Measurements from ENCODE around the gene TTC34.
A peak's percentile ranks its signal among the peaks of the same experiment; 100 is the strongest.

The TTC34 gene, protein sequence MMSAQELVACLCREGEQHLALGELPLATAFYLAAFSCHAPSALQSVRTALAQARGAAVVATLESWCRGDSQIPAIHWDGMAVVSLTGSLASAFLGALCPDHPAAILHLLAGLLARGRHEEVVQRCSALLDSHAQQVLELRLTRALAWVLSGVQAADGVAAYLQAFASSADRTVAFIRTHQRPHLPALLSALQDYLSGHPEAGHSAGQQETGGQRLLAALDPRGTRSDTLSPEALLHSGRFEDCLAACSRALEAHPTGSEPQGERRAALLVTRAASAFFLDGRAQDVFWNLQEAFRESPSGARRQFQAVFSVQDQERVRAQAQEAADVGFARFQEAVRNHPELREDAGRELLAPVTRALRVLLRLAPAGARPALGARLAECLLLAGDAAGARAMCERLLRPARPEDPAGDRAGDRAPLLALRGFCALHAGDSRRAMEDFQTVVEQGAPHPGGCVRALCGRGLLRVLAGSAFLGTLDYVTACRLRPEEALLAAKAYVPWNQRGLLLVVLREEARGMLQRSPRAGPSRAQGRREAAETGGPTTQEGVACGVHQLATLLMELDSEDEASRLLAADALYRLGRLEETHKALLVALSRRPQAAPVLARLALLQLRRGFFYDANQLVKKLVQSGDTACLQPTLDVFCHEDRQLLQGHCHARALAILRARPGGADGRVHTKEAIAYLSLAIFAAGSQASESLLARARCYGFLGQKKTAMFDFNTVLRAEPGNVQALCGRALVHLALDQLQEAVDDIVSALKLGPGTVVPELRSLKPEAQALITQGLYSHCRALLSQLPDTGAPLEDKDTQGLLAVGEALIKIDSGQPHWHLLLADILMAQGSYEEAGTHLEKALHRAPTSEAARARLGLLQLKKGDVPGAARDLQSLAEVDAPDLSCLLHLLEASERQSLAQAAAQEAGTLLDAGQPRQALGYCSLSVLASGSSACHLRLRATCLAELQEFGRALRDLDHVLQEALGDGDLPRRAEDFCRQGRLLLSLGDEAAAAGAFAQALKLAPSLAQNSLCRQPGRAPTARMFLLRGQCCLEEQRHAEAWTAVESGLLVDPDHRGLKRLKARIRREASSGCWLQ

GRCh38 chr1:2801535-2802291 is at the start of gene TTC34:
TTC34 (minus strand) TSS chr1:2801693; CDS start chr1:2800827, 866 bp downstream.
- DNase-seq = peak; percentile 64

DNA sequence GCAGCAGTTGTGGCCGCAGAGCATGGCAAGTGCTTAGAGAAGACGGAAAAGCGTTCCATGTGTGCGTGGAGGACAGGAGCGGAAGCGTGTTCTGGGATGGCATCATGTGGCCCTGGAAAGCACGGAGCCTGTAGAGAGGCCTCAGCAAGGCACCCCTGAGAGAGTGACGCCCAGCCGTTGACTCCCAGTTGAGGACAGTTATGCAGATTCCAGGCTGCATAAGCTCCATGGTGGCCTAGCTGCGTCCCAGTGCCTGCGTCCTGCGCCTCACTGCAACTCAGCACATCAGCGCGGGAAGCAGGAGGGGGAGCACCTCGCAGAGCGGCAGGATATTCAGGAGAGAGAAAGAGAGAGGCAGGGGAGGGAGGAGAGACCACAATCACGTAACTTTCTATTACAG is 49.0 kb upstream of the TTC34 start:
- DNase-seq = no peak

DNA sequence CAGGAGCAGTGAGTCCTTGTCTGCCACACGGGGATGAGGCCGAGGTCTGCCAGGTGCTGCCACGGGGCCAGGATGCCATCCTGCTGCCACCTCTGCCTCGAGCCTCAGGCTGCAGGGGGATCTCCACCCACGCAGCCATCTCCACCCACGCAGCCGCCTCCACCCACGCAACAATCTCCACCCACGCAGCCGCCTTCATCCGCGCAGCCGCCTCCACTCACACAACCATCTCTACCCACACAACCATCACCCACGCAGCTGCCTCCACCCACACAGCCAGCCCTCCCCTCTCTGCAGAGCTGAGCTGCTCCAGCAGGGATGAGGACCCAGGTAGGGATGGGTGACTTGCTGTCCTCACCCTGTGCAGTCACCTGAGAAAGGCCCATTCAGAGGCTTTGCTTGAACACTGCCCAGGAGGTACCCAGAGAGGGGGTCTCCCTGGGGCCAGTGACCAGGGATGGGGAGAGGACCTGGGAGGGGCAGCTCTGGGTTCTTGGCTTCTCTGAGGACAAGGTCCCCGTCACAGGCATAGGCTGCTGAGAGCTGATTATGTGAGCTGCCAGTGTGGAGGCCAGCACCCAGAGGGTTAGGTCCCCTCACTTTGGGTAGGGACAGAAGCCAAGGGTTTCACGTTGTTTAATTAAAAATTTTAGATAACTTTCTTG is 46.6 kb upstream of the TTC34 start:
- DNase-seq = no peak

GRCh38 chr1:2847086-2847985 is 45.8 kb upstream of the TTC34 start:
- DNase-seq = no peak

GRCh38 chr1:2845869-2846268 is 44.4 kb upstream of the TTC34 start:
- DNase-seq = no peak

DNA sequence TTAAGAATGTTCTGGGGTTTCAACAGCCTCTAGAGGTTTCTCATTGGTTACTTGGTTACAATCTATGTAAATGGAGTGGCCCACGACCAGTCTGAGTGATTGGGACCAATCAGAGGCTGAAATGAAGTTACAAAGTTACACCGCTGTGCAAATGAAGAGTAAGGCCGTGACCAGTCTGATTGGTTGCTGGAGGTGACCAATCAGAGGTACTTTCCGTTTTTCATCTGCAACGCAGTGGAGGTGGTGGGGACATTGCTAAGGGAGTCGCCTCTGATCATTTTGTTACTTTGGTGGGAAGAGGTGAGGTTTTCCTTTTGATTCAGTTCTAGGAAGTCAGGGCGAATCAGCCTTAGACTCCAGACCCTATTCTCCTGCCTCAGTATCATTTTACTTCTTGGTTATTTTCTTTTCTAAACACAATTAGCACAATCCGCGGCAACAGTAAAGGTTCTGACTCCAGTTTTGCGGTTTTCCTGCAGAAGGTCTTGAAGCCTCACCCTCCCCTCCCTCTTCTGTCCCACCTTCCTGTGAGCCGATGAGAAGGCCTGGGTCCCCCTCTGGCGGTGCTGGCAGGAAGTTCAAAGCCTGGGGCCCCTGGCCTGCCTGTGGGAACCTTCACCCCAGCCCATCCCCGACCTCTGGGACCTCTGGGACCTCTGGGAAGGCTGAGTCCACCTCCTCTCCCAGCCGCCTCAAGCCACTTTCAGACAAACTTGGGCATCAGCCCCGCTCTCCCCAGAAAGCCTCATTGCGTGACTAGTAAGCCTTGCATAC is 38.7 kb upstream of the TTC34 start:
- DNase-seq = peak; percentile 70

DNA sequence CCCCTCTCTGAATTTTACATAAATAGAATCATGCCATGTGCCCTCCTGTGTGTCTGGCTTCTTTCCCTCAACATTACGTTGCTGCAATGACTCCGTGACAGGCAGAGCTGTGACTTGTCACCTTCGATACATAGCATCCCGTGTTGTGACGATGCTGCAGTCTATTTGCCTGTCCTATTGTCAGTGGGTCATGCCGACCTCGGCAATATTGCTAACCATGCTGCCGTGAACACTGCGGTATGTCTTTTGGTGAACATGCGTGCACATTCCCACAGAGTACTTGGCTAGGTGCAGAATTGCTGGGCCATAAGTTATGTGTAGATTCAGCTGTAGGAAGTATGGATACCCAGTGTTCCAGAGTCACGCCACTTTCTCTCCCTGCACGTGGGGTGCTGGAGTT is 36.3 kb upstream of the TTC34 start:
- DNase-seq = no peak

- DNase-seq = no peak
Measured at GRCh38 chr1:2837316-2837715, 35.8 kb upstream of the TTC34 start.

- DNase-seq = no peak
Measured at GRCh38 chr1:2836333-2836970, 35.0 kb upstream of the TTC34 start.

DNA sequence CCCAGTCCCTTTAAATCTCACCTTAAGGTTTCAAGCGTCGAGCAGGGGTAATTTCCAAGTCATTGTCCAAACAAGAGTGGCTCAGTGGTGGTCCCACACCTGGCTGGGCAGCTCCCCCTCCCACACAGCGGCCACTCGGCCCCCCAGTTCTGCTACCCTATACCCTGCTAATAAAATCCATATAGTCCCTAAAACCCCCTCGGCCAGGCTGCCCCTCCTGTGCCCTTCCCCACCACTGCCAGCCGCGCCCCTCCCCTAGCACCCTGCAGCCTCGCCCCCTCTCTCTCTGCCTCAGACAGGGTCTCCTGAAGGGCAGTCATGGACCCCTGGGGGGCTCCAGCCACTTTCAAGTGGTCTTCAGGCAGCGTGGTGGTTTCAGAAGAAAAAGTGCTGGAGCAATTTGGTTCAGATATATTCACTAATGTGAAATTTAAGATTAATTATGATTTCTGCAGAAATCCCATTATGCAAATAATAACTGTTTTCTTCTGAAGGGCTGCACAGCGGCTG is 34.2 kb upstream of the TTC34 start:
- no peak for DNase-seq

DNA sequence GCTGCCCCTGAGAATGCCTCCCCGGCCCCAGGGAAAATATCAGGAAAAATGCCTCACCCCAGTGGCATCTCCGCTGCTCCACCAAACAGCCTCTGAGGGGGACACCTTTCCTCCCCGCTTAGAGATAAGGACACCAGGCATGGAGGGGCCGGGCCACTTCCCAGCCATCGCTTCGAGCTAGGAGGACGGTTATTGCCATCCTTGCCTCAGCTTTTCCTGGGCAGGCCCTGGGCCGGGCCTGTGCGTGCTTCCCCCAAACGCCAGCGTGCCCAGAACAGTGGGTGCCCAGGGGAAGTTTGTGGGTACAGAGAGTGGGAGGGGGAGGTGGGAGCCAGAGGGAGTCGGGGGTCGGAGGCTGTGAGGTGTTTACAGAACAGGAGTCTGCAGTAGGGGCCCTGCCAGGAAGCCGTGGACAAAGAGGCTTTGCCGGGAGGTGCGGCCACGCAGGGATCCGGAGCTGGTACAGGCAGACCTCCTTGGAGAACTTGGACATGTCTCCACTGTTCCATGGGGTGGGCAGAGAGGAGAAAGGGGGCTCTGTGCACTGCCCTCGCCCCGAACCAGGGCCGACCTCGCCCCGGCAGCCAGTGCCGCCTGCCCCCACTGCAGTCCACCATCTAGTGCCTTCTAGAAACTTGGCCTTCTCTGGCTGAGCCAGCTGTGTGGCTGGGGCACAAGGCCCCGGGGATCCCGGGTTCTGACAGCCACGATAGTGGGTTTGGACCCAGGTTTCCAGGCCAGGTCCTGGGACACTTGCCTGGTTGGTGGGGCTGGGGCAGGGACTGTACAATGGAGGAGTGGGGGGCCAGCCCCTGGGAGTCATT is 33.5 kb upstream of the TTC34 start:
- DNase-seq = no peak

- no peak for DNase-seq
Measured at GRCh38 chr1:2834146-2834475, 32.6 kb upstream of the TTC34 start.

DNA sequence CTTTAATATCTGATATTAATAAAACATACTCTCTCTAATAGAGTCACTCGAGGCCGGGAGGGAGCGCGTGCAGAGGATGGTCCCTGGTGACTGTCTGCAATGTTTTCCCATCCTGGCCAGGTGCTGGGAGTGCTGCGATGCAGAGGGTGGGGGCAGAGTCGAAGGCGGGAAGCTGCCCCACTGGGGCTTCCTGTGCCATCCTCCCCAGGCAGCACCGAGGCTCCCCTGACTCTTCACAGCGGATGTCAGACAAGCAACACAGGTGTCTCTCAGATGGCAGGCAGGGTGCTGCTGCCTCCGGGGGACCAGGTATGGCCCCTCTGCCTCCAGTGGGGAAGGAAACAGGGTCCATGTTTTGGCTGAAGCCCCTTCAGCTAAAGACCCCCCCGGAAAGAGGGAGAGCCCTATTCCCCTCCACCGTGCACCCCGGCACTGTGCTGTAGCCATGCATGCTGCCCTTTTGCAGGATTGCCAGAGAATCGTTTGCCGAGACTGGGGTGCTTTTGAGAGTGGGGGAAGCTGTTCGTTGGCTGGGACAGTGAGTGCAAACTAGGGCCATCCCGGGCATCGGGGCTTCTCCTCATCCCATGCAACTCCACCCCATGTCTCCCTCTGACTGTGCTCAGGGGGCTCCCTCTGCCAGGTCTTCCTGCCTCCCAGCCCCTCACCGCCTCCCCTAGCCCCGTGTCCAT is 32.1 kb upstream of the TTC34 start:
- DNase-seq = no peak

DNA sequence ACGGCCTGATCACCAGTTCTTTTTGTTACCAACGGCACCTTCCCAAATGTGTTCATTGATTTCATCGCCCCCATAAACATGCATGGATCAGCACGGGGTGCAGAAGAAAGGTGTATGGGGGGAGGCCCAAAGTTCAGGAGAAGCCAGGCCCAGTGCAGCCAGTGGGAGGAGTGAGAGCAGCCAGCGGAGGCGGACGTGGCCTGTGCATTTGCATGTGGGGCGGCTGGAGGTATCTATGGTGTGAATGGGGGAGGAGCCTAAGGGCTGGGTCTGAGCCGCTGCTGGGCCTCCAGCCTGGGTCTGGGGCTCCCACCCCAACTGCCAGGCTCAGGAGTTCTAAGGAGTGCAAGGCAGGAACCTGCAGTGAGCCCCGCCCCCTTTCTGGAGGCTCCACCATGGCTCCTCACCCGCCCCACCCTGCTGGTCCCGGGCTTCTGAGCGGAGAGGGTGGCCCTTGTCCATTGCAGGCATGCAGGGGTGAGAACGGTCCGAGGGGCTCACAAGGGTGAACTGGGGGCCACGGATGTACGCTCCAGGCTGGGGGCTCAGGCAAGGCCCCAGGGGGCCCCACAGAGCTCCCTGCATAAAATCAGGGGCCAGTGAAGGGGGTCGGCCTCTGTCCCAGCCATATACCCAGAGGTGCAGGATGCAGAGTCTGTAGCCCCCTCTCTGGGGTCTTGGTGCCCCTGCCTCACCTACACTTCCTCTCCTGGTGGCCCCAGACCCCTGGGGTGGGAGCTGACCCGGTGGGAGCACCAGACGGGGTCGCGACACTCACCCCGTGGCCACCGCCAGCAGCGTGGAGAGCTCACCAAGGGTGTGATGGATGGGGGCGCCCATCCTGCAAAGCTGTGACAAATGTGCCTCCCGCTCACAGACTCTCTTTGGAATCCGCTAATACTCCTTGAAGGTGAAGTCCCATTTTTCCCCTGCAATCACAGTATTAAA is 31.3 kb upstream of the TTC34 start:
- no peak for DNase-seq

- DNase-seq = no peak
Measured at GRCh38 chr1:2831596-2832212, 30.2 kb upstream of the TTC34 start.

GRCh38 chr1:2830761-2831425 is 29.4 kb upstream of the TTC34 start:
- no peak for DNase-seq
